ENCODE data around the gene SLC25A47. TPM values are rescaled to one million over a fixed set of nuclear protein-coding genes. Genes with fewer than 3 reads are reported as not detected.

The SLC25A47 gene
- total RNA-seq, 1 experiment from 2014 or later = 0.13 TPM

GRCh38 chr14:100289916-100290606 is 33.1 kb upstream of the SLC25A47 start:
- no peak overlapping the region for H2BK12ac ChIP-seq (ENCODE audit: insufficient read length, low read depth, low read length)
- H4K5ac ChIP-seq (ENCODE audit: insufficient read length, low read depth, low read length) = no peak overlapping the region
- H2AK5ac ChIP-seq (ENCODE audit: insufficient read length, low read length) = no peak overlapping the region
- no peaks in the 10 kb centered on the region for H3K27me3 Mint-ChIP-seq (ENCODE audit: low read depth)
- no peak overlapping the region for H4K91ac ChIP-seq (ENCODE audit: insufficient read length, low read depth, low read length)
- no peak overlapping the region for H3K56ac ChIP-seq (ENCODE audit: insufficient read length, low read depth, low read length)
- H3K18ac ChIP-seq (ENCODE audit: insufficient read length, low read depth, low read length) = no peak overlapping the region
- H2AFZ ChIP-seq (ENCODE audit: low read length) = no peak overlapping the region
- H3K14ac ChIP-seq (ENCODE audit: insufficient read depth, low read length) = no peak overlapping the region
- no peak overlapping the region for H3K4me2 ChIP-seq (ENCODE audit: insufficient read depth, insufficient read length, low read length)
- no peaks in the 10 kb centered on the region; the same call in 1 of the 2 replicates for H3K4me1 ChIP-seq (ENCODE audit: insufficient read depth, low read length)
- no peaks in the 10 kb centered on the region for H3K9me3 ChIP-seq (ENCODE audit: control insufficient read depth, low read depth, low read length)
- H3K9me3 Mint-ChIP-seq = no peaks in the 10 kb centered on the region
- no peak overlapping the region for H2BK120ac ChIP-seq (ENCODE audit: low read depth, low read length, poor library complexity, severe bottlenecking)
- DNase-seq = peak; percentile 38
- H3K27ac Mint-ChIP-seq = peak overlapping the region in 1 of 3 experiments; percentile 52; a peak in 2 of 7 replicates
- no peak overlapping the region for H3K9ac ChIP-seq (ENCODE audit: extremely low read depth, insufficient read length, low read length)
- H3K27ac ChIP-seq (ENCODE audit: insufficient read length, low read depth, low read length) = no peak overlapping the region
- no peak overlapping the region for H2BK15ac ChIP-seq (ENCODE audit: low read depth, low read length)
- H2BK20ac ChIP-seq (ENCODE audit: low read depth, low read length, poor library complexity, severe bottlenecking) = no peak overlapping the region
- TF ChIP-seq CTCF (conservative IDR thresholded peaks at IDR 0.05) = no peak
- H3K4me3 Mint-ChIP-seq = no peak overlapping the region
- no peaks in the 10 kb centered on the region for H4K20me1 ChIP-seq (ENCODE audit: control insufficient read depth, insufficient read depth, insufficient read length)
- no peak overlapping the region for H4K8ac ChIP-seq (replicated peaks; ENCODE audit: insufficient read length, low read depth, low read length)
- H3T11ph ChIP-seq (ENCODE audit: low read length) = no peak overlapping the region
- no peak overlapping the region for H3K4ac ChIP-seq (ENCODE audit: low read depth, low read length)
- peaks cover 4 to 43% (median 41%) of the 10 kb centered on the region in 3 experiments; a peak in 6 of 7 replicates for H3K36me3 Mint-ChIP-seq (ENCODE audit: insufficient read depth in 1 of 3, low read depth in 3 of 3)
- no peak overlapping the region for H2BK5ac ChIP-seq (ENCODE audit: insufficient read length, low read length)
- WGBS (ENCODE audit: extremely low coverage, insufficient read length, low lambda C conversion rate) = no CpG with 5 or more reads among the region's 9 CpGs
- H3K23ac ChIP-seq (ENCODE audit: insufficient read length, low read depth, low read length) = no peak overlapping the region
- H3K4me1 Mint-ChIP-seq = peaks cover 15 to 25% of the 10 kb centered on the region in 2 experiments
- no peaks in the 10 kb centered on the region for H3K23me2 ChIP-seq (ENCODE audit: insufficient read length, low read depth, low read length, poor library complexity, severe bottlenecking)
- H3K79me1 ChIP-seq (ENCODE audit: insufficient read depth, low read depth, low read length, poor library complexity, severe bottlenecking) = no peaks in the 10 kb centered on the region
- H3K79me2 ChIP-seq (ENCODE audit: insufficient read depth, low read length) = no peaks in the 10 kb centered on the region
- H3K27me3 ChIP-seq (ENCODE audit: insufficient read depth, low read length) = no peaks in the 10 kb centered on the region
